C4-2B (cell line): Measurements from ENCODE around the gene EFNA2.

ENCODE experiments used
- CTCF ChIP-seq: fragments of 450-650 bp; conservative IDR thresholded peaks from 2 replicates; pipeline ENCODE4 v1.5.1; 2017; ENCODE audit warnings: mild to moderate bottlenecking
- ZFX ChIP-seq: fragments of 450-650 bp; IDR thresholded peaks from 2 replicates; pipeline ENCODE4 v1.6.1; 2017

GRCh38 chr19:1292419-1293151 lies 6.9 kb downstream of the EFNA2 start:
- TF ChIP-seq CTCF: no peak
- no peak for TF ChIP-seq ZFX
